Kidney capillary endothelial cell (primary cell): ENCODE results near the gene S1PR4.

Experiments
- DNase-seq: peaks from one replicate; pipeline ENCODE4 v3.0.0-alpha.2; 2018; ENCODE audit warnings: low spot score

S1PR4 gene, protein sequence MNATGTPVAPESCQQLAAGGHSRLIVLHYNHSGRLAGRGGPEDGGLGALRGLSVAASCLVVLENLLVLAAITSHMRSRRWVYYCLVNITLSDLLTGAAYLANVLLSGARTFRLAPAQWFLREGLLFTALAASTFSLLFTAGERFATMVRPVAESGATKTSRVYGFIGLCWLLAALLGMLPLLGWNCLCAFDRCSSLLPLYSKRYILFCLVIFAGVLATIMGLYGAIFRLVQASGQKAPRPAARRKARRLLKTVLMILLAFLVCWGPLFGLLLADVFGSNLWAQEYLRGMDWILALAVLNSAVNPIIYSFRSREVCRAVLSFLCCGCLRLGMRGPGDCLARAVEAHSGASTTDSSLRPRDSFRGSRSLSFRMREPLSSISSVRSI

DNA sequence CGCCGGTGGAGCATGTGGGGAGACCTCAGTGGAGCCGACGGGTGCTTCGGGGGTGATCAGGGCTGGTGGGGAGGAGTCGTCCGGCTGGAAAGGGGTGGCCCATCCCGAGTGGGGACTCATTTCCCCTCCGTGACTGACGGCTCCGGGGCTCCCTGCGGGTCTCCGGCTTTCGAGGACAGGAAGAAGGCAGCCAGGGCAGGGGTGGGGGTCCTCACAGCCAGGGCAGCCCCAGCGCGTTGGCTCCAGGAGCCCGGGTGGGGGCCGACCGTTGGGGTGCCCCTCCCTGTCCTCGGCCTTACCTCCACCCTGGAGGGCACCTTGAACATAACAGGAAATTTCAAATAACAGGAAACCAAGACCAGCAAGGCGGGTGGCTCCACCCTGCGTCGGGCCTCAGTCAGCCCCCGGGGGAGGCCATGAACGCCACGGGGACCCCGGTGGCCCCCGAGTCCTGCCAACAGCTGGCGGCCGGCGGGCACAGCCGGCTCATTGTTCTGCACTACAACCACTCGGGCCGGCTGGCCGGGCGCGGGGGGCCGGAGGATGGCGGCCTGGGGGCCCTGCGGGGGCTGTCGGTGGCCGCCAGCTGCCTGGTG is at the start of gene S1PR4:
TSS of gene S1PR4 (plus strand) at position 393 of the 596 bp plus-strand sequence. CDS start at position 417, 24 bp downstream.
- DNase-seq, result no peak

DNA sequence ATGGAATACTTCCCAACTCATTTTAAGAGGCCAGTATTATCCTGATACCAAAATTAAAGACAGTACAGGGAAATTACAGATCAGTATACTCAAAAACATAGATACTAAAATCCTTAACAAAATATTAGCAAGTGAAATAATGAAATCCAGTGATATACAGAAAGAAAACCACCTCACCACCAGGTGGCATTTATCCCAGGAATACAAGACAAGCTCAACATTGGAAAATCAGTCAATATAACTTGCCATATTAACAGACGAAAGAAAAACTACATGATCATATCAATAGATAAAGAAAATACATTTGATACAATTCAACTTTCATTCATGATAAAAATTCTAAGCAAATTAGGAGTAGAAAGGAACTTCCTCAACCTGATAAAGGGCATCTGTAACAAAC is 49.5 kb upstream of the S1PR4 start:
- DNase-seq, result peak; percentile 60

DNA sequence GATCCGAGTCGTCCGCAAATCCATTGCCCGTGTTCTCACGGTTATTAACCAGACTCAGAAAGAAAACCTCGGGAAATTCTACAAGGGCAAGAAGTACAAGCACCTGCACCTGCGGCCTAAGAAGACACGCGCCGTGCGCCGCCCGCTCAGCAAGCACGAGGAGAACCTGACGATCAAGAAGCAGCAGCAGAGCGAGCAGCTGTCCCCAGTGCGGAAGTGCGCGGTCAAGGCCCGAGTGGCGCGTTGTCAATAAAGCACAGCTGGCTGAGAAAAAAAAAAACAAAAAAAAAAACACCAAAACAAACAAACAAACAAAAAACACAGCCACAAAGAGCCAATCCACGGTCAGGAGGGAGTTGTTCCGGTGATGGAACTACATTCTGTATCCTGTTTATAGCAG is 47.4 kb upstream of the S1PR4 start:
- DNase-seq, result no peak

DNA sequence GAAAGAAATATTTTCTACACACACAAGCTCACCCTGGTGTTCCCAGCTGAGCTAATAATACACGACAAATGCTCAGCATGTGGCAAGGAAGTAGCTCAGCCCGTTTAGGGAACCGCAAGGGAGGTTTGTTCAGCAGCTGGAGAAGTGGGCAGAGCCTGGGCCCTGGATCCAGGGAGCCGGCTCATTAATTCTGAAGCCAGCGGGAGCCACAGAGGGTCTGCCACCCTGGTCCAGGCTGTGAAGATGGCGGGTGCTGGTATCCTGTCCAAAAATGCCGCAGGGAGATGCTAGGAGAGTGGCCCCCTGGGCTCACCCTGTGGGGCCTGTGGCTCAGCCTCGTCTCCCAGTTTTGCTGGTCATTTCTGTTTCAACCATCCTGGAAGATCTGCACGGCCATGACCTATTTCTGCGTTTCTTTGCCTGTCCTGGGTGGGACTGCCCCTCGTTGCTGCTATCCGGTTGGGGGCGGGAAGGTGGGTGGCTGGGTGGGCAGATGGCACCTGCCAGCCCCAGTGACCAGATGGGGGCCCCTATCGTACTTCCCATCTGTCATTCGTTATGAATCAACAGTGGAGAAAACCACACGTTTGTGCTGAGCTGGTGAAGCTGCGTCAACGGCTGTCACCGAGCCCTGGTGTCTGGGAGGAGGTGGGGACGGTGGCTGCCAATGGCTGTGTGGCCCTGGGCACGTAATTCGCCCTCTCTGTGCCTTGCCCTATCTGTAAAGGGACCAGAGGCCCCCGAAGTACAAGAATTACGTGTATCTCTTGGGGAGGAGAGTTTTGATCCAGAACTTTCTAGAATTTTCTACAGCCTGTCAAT is 45.4 kb upstream of the S1PR4 start:
- DNase-seq, result no peak

DNA sequence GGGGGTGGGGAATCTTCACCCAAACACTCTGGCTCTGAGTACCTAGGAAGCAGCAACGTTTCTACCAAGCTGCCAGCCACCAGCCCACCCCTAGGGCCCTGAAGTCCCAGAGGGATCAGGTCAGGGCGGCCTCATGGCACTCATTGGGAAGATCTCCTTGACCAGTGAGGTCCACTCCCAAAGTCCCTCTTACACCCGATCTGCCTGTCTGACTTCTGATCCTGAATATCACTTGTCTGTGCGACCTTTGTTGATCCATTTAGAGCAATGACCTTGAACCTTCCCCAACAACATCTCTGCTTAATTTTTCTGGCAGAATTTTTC is 44.8 kb upstream of the S1PR4 start:
- no peak for DNase-seq

DNA sequence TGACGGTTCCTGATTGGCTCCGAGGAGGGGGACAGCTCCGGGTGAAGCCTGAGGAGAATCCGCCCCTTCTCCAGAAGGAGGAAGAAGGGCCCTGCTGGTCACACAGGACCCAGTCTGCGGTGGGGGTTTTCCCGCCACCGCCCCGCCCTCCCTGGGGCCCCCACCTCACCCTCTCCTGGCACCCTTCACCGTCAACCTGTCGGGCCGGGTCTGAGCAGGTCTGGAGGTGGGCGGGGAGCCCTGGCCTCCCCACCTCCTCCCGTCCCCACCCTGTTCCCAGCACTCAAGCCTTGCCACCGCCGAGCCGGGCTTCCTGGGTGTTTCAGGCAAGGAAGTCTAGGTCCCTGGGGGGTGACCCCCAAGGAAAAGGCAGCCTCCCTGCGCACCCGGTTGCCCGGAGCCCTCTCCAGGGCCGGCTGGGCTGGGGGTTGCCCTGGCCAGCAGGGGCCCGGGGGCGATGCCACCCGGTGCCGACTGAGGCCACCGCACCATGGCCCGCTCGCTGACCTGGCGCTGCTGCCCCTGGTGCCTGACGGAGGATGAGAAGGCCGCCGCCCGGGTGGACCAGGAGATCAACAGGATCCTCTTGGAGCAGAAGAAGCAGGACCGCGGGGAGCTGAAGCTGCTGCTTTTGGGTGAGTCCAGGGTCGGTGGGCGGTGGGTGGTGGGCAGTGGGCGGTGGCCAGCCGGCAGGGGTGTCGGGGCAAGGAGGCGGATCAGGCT is 42.4 kb upstream of the S1PR4 start, which contains the start of gene GNA15:
TSS of gene GNA15 (plus strand) at position 73 of the 723 bp plus-strand sequence. CDS start at position 491, 418 bp downstream.
- no peak for DNase-seq

DNA sequence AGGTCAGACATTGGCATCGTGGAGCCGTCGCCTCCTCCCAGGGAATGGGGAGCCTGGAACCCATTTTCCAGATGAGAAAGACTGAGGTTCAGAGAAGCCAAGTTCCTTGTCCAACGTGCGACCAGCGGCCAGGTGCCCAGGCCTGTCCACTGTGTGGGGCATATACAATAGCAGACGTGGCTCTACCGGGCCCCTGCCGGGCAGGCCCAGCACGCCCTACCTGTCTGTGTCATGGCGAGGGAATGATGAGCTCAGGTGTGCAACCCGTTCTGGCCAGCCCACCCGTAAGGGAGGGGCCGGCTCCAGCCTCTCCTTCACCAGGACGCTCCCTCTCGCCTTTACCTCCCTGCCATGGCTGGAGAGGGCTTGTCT is 41.9 kb upstream of the S1PR4 start:
- no peak for DNase-seq

DNA sequence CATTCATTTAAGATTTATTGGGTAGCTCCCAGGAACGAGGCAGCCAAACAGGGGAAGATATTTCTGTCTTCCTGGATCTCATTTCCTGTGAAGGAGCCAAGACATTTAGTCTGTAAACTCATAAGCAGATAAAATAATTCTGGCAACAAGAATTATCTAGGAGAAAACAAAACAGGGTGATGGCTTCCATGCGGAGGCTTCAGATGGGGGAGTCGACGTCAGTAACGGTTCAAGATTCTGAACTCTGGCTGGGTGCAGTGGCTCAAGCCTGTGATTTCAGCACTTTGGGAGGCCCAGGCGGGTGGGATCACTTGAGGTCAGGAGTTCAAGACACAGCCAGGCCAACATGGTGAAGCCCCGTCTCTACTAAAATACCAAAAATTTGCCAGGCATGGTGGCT is 41.5 kb upstream of the S1PR4 start:
- DNase-seq, result no peak

DNA sequence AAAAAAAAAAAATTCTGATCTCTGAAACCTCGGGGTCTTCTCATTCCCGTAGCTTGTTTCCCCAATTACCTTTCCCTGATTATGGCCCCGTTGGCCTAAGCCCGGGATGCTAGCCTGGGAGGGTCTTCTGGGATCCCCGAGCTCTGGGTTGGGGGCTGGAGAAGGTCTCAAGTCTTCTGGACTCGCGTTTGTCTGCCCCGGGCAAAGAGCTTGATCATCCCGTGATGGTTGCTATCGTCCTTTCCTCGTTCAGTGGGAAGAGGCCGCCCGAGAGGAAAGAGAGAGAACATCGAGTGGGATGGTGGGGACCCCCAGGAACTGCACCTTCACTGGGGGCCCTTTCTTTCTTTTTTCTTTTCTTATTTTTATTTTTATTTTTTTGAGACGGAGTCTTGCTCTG is 40.3 kb upstream of the S1PR4 start:
- DNase-seq, result no peak

DNA sequence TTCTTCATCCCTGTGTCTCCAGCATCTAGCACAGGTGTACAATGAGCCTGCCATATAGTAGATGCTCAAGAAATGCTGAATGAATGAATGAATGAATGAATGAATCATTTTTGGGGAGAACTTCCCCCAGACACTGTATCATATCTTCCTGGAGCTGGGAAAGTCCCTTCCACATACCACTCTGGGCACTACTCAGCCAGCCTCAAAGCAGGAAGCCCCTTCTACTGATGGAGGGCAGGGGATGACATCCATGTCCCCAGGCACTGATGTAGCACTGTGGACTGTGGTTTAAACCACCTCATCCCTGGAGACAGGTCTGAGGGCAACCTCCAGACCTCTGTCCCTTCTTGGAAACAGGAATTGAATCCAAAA is 37.9 kb upstream of the S1PR4 start:
- DNase-seq, result no peak

DNA sequence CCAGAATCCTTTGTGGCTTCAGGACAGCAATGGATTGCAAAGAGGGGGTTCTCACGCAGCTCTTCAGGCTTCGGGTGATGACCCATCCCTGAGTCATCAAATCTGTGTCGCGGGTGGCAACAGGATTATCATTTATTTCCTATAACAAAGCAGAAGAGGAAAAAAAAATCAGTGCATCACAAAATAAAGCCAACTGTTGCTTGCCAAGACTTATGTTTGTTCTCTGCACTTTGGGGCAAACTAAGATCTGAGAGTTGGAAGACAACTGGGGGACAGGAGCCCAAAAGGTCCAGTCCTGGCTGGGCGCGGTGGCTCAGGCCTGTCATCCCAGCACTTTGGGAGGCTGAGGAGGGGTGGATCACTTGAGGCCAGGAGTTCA is 36.3 kb upstream of the S1PR4 start:
- DNase-seq, result peak; percentile 92

DNA sequence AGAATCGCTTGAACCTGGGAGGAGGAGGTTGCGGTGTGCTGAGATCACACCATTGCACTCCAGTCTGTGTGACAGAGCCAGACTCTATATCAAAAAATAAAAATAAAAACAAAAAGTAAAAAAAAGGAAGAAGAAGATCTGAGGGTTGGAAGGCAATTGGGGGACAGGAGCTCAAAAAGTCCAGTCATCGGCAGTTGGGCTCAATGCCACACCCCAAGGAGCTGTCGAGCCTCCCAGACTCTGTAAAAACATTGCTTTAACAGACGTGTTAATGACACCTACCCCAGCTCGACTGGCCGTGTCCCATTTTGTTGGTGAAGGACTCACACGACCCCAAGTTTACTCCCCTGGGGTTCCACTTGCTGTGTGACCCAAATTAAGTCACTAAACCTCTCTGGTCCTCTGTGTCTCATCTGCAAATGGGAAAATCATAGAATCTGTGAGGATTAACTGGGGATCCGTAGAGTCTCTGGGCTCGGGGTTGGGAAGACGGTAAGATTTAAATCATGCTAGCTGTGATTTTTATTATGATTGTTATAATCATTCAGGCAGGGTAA is 35.7 kb upstream of the S1PR4 start:
- no peak for DNase-seq

DNA sequence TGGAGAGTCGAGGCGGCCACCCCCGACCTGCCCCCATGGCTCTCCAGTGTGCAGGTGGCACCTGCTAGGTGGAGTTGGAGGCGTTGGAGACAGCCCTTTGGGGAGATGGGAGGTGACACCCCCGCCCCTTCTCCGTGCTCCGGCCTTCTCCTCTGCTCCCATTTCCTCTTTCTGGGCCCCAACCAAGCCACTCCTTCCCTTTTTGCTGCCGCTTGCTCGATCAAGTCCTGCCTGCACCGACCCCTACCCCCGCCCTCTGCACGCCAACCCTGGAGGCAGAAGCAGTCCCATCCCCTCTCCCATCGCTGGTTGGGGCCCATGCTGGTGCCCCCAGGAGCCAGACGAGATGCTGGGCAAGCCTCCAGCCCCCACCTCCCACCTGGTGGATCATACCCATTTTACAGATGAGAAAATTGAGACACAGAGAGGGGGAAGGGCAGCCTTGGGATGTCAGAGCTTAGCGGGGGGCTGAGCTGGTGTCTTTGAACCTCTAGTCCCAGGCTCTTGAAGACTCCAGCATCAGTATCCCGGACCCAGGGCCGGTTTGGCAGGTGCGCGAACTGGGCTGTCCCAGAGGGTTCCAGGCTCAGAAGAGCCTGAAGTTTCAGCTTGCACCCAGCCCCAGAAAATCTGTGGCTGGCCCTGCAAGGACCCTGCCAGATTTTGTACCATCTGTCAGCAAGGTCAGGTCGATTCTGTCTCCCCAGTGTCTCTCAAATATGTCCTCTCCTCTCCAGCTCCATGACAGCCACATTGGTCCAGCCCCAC is 32.5 kb upstream of the S1PR4 start:
- DNase-seq, result no peak

DNA sequence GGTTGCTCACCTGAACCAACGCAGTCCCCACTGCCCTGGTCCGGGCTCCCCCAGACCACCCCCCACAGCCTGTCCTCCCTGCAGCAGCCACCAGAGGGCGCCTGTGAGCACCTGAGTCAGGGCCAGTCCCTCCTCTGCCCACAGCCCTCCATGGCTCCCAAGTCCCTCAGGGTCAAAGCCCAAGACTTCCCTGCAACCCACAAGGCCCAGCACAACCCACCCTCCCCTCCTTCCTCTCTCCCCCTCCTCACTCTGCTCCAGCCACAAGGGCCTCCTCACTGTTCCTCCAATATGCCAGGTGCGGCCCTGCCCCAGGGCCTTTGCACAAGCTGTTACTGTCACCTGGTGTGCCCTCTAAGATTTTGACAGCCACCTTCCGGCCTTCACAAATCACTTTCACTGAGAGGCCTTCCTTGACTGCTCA is 31.9 kb upstream of the S1PR4 start:
- DNase-seq, result no peak

DNA sequence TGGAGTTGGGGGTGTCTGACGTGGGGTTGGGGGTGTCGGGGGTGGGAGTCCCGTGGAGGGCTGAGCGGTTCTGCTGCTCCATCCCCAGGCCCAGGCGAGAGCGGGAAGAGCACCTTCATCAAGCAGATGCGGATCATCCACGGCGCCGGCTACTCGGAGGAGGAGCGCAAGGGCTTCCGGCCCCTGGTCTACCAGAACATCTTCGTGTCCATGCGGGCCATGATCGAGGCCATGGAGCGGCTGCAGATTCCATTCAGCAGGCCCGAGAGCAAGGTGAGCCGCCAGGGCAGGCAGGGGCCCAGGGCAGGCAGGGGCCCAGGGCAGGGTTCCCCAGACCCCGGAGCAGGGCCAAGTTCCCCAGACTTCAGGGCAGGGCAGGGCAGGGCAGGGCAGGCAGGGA is 30.1 kb upstream of the S1PR4 start:
- no peak for DNase-seq

DNA sequence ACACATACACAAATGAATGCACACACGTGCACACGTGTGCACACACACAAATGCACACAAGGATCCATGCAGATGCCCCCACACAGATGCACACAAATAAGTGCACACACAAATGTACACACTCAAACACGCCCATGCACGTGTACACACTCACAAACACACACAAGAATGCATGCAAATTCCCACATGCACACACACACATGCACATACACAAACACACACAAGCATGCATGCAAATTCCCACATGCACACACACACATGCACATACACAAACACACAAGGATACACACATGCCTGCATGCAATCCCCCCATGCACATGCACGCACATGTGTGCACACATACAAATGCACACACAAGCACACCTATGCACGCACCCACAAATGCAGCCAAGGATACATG is 29.5 kb upstream of the S1PR4 start:
- DNase-seq, result no peak

DNA sequence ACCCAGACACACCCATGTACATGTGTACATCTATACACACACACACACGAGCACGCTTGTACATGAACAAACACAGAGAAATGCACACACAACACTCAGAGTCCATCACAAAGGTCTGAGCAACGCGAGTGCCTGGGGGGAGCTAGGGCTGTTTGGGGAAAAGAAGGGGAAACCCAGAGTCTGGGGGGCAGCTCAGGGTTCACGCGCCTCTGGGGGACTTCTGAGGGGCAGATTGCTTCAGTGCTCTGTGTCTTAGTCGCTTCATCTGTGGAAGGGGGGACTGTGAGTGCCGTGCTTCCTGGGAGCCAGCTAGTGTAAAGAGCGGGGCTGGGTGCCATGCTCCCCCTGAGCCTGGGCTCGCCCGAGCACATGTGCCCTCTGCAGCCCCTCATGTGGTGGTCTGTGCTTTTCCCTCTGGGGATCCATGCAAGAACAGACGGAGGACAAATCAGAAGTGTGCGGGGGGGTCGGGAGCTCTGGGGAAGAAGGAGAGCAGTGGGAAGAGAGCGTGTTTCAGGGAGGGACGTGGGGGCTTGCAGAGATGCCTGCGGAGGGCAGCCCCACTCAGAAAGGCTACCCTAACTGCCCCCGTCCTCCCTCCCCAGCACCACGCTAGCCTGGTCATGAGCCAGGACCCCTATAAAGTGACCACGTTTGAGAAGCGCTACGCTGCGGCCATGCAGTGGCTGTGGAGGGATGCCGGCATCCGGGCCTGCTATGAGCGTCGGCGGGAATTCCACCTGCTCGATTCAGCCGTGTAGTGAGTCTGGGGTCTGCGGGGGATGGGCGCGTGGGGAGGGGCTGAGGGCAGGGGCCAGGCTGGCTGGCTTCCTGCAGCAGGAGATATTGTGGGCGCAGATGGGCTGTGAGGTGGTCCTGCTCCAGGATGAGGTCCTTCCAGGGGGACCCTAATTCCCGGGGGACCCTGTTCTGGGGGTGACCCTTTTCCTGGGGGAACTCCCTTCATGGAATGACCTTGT is 28.8 kb upstream of the S1PR4 start:
- DNase-seq, result no peak

DNA sequence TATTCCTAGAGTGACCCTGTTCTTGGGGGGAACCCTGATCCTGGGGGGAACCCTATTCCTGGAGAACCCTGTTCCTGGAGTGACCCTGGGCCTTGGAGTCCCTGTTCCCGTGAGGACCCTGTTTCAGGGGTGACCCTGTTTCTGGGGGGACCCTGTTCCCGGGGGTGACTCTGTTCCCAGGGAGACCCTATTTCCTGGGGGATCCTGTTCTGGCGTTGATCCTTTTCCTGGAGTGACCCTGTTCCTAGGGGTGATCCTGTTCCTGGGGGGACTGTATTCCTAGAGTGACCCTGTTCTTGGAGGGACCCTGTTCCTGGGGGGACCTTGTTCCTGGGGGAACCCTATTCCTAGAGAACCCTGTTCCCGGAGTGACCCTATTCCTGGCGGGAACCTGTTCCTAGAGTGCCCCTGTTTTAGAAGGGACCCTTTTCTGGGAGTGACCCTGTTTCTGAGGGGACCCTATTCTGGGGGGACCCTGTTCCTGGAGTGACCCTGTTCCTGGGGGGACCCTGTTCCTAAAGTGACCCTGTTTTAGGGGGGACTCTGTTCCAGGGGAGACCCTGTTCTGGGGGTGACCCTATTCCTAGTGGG is 27.7 kb upstream of the S1PR4 start:
- no peak for DNase-seq

DNA sequence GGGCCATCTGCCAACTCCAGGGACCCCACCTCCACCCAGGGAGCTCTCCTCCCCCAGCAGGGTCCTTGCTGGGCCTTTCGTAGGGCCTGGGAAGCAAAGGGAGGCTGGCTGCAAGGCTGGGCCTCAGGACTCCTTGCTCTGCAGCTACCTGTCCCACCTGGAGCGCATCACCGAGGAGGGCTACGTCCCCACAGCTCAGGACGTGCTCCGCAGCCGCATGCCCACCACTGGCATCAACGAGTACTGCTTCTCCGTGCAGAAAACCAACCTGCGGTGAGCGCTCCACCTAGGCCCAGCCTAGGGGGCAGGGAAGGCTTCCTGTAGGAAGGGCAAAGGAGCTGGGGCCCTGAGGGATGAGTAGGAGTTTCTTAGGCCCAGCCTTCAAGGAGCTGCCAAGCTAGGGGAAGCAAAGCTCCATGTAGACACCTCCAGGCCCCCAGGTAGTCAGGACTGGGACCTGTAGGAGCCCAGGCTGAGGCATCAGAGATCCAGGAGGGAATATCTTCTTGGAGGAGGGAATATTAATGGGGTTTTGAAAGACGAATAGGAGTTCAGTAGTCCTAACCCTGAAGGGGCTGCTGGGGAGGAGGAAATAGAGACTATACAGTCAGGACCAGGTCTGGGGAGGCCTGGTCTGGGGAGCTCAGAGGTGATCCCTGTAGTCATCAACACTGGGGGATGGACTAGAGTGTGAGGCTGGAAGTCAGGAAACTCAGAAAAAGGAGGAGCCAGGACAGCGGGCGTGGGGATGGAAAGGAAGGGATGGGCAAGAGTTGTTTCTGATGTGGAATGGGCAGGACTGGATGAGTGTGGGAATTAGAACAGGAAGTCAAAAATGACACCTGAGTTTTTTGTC is 26.8 kb upstream of the S1PR4 start:
- DNase-seq, result no peak
